GM12873 (cell line): Measurements from ENCODE around the gene UCKL1.

Experiments used
- CTCF ChIP-seq: IDR thresholded peaks from 2 replicates; pipeline ENCODE4 v1.5.1; 2012; ENCODE audit warnings: low read depth, mild to moderate bottlenecking, moderate library complexity, low read length, control low read depth; ENCODE audit not compliant: insufficient read depth; ENCODE audit errors: missing control alignments

Gene UCKL1

GRCh38 chr20:63896264-63897105 lies 59.7 kb downstream of the UCKL1 start:
- no peak for TF ChIP-seq CTCF

GRCh38 chr20:63895952-63896263 lies 60.3 kb downstream of the UCKL1 start:
- TF ChIP-seq CTCF: no peak

GRCh38 chr20:63895202-63895951 lies 60.8 kb downstream of the UCKL1 start:
- TF ChIP-seq CTCF: no peak

GRCh38 chr20:63894358-63895201 lies 61.6 kb downstream of the UCKL1 start, which contains the start of gene DNAJC5:
Gene DNAJC5 (plus strand): TSS chr20:63895126. CDS start chr20:63928346, 33,220 bp downstream.
- TF ChIP-seq CTCF: no peak

- TF ChIP-seq CTCF: no peak
Measured at GRCh38 chr20:63893999-63894357, 62.2 kb downstream of the UCKL1 start.

- no peak for TF ChIP-seq CTCF
Measured at GRCh38 chr20:63892402-63892801, 63.8 kb downstream of the UCKL1 start.
